KMS-11 (cell line): ENCODE results near the gene STX8.

ENCODE experiments used
- H2AFZ ChIP-seq: fragments of 200-600 bp; sonication (generic); 2 replicates; pipeline ENCODE4 v1.6.1; 2016; ENCODE audit warnings: antibody characterized with exemption, mixed run types, low read depth
- H3K27ac ChIP-seq: fragments of 200-600 bp; sonication (generic); 2 replicates; pipeline ENCODE4 v1.6.1; 2016; ENCODE audit warnings: mild to moderate bottlenecking, mixed run types
- H3K27me3 ChIP-seq: fragments of 200-600 bp; sonication (generic); 2 replicates; pipeline ENCODE4 v1.6.1; 2017; ENCODE audit warnings: mild to moderate bottlenecking, low read depth, mixed run types, moderate library complexity; ENCODE audit not compliant: insufficient read depth
- H3K36me3 ChIP-seq: fragments of 200-600 bp; sonication (generic); 2 replicates; pipeline ENCODE4 v1.6.1; 2017; ENCODE audit warnings: mild to moderate bottlenecking, mixed run types; ENCODE audit not compliant: insufficient read depth
- H3K4me1 ChIP-seq: fragments of 200-600 bp; sonication (generic); 2 replicates; pipeline ENCODE4 v1.6.1; 2016; ENCODE audit warnings: mild to moderate bottlenecking, low read depth, mixed run types; ENCODE audit not compliant: poor library complexity, severe bottlenecking
- H3K4me2 ChIP-seq: fragments of 200-600 bp; sonication (generic); 2 replicates; pipeline ENCODE4 v1.7.0; 2016; ENCODE audit warnings: mild to moderate bottlenecking, mixed run types
- H3K4me3 ChIP-seq: fragments of 200-600 bp; sonication (generic); IDR thresholded peaks from 2 replicates; pipeline ENCODE4 v1.6.1; 2017; ENCODE audit warnings: low read depth, low read length, mixed read lengths; ENCODE audit not compliant: insufficient read depth
- H3K79me2 ChIP-seq: fragments of 200-600 bp; sonication (generic); 2 replicates; pipeline ENCODE4 v1.6.1; 2016; ENCODE audit warnings: low read depth, mixed run types; ENCODE audit not compliant: insufficient read depth
- H3K9ac ChIP-seq: fragments of 200-600 bp; sonication (generic); 2 replicates; pipeline ENCODE4 v1.6.1; 2016; ENCODE audit warnings: mild to moderate bottlenecking, mixed run types
- H4K20me1 ChIP-seq: fragments of 200-600 bp; sonication (generic); 2 replicates; pipeline ENCODE4 v1.6.1; 2016; ENCODE audit warnings: mild to moderate bottlenecking, mixed run types; ENCODE audit not compliant: insufficient read depth
- TF ChIP-seq, protein P1 (sequence below): fragments of 200-600 bp; sonication (generic); conservative IDR thresholded peaks from 2 replicates; pipeline ENCODE4 v1.6.1; 2017; ENCODE audit warnings: low read depth, mild to moderate bottlenecking, antibody characterized with exemption, low read length, moderate library complexity, mixed read lengths

The STX8 gene

GRCh38 chr17:9322326-9322725 lies 253.3 kb downstream of the STX8 start:
- Histone ChIP-seq H3K4me3 (no peak overlapping the region), H3K27ac (no peak overlapping the region), H3K9ac (no peak overlapping the region), H3K4me2 (no peak overlapping the region), H3K79me2 (no peaks in the 10 kb centered on the region), H4K20me1 (no peaks in the 10 kb centered on the region), H3K36me3 (no peaks in the 10 kb centered on the region), H3K27me3 (no peaks in the 10 kb centered on the region), H2AFZ (no peak overlapping the region), H3K4me1 (no peaks in the 10 kb centered on the region)
- TF ChIP-seq, protein P1, sequence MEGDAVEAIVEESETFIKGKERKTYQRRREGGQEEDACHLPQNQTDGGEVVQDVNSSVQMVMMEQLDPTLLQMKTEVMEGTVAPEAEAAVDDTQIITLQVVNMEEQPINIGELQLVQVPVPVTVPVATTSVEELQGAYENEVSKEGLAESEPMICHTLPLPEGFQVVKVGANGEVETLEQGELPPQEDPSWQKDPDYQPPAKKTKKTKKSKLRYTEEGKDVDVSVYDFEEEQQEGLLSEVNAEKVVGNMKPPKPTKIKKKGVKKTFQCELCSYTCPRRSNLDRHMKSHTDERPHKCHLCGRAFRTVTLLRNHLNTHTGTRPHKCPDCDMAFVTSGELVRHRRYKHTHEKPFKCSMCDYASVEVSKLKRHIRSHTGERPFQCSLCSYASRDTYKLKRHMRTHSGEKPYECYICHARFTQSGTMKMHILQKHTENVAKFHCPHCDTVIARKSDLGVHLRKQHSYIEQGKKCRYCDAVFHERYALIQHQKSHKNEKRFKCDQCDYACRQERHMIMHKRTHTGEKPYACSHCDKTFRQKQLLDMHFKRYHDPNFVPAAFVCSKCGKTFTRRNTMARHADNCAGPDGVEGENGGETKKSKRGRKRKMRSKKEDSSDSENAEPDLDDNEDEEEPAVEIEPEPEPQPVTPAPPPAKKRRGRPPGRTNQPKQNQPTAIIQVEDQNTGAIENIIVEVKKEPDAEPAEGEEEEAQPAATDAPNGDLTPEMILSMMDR: no peak

GRCh38 chr17:9321890-9322289 lies 253.7 kb downstream of the STX8 start:
- Histone ChIP-seq H3K27ac (no peak overlapping the region), H3K4me3 (no peak overlapping the region), H3K27me3 (no peaks in the 10 kb centered on the region), H2AFZ (no peak overlapping the region), H3K9ac (no peak overlapping the region), H3K36me3 (no peaks in the 10 kb centered on the region), H3K4me2 (no peak overlapping the region), H3K4me1 (no peaks in the 10 kb centered on the region), H3K79me2 (no peaks in the 10 kb centered on the region), H4K20me1 (no peaks in the 10 kb centered on the region)
- TF ChIP-seq, protein P1: no peak

- no peak overlapping the region for H3K9ac ChIP-seq
- H2AFZ ChIP-seq: no peak overlapping the region
- H3K27ac ChIP-seq: no peak overlapping the region
- H3K4me1 ChIP-seq: no peaks in the 10 kb centered on the region
- no peaks in the 10 kb centered on the region for H4K20me1 ChIP-seq
- TF ChIP-seq, protein P1: no peak
- H3K27me3 ChIP-seq: no peaks in the 10 kb centered on the region
- H3K36me3 ChIP-seq: no peaks in the 10 kb centered on the region
- no peak overlapping the region for H3K4me3 ChIP-seq
- H3K79me2 ChIP-seq: no peaks in the 10 kb centered on the region
- H3K4me2 ChIP-seq: no peak overlapping the region
These were observed 260.3 kb downstream of the STX8 start for GRCh38 chr17:9315360-9315759.

GRCh38 chr17:9313346-9313745 lies 262.3 kb downstream of the STX8 start:
- Histone ChIP-seq H3K79me2 (no peaks in the 10 kb centered on the region), H3K4me3 (no peak overlapping the region), H2AFZ (no peak overlapping the region), H4K20me1 (no peaks in the 10 kb centered on the region), H3K4me2 (no peak overlapping the region), H3K27ac (no peak overlapping the region), H3K27me3 (no peaks in the 10 kb centered on the region), H3K9ac (no peak overlapping the region), H3K36me3 (no peaks in the 10 kb centered on the region), H3K4me1 (no peaks in the 10 kb centered on the region)
- TF ChIP-seq, protein P1: no peak

- Histone ChIP-seq H3K79me2 (no peaks in the 10 kb centered on the region), H3K4me2 (no peak overlapping the region), H3K9ac (no peak overlapping the region), H3K4me1 (no peaks in the 10 kb centered on the region), H3K27me3 (no peaks in the 10 kb centered on the region), H4K20me1 (no peaks in the 10 kb centered on the region), H2AFZ (no peak overlapping the region), H3K27ac (no peak overlapping the region), H3K4me3 (no peak overlapping the region), H3K36me3 (no peaks in the 10 kb centered on the region)
- TF ChIP-seq, protein P1: no peak
These were observed 266.4 kb downstream of the STX8 start for GRCh38 chr17:9309216-9309615.
